T-helper 2 cell treated with Interferon-gamma antibody and Interleukin-4, amounts not matched to agents 5 μg/mL and 100 μg/mL, for 36 hours (primary cell): Measurements from ENCODE around the gene PATJ.
"Not testable (repeated sequence)": the region's sequence is repeated elsewhere in the genome, so short reads cannot be mapped to it uniquely, and the experiment has no call there.

ENCODE experiments used
- DNase-seq: peaks from one replicate; pipeline ENCODE4 v3.0.0; 2021; ENCODE audit warnings: low spot score
- H3K27ac Mint-ChIP-seq: one replicate; pipeline ENCODE4 v1.8.0; 2021; ENCODE audit warnings: mild to moderate bottlenecking, mixed read lengths
- H3K27me3 Mint-ChIP-seq: one replicate; pipeline ENCODE4 v1.8.0; 2021; ENCODE audit warnings: low read depth, mixed read lengths
- H3K36me3 Mint-ChIP-seq: one replicate; pipeline ENCODE4 v1.8.0; 2021; ENCODE audit warnings: low read depth, mixed read lengths
- H3K4me1 Mint-ChIP-seq: one replicate; pipeline ENCODE4 v1.8.0; 2021; ENCODE audit warnings: low read depth, mixed read lengths
- H3K4me3 Mint-ChIP-seq: one replicate; pipeline ENCODE4 v1.8.0; 2022; ENCODE audit warnings: mild to moderate bottlenecking, moderate library complexity, mixed read lengths
- H3K9me3 Mint-ChIP-seq: one replicate; pipeline ENCODE4 v1.8.0; 2021; ENCODE audit warnings: mixed read lengths

Gene PATJ

GRCh38 chr1:61865646-61866220 is 123.5 kb downstream of the PATJ start:
- Mint-ChIP-seq H3K27me3 (no peaks in the 10 kb centered on the region), H3K9me3 (no peaks in the 10 kb centered on the region), H3K4me1 (no peaks in the 10 kb centered on the region), H3K4me3 (no peak overlapping the region), H3K36me3 (no peaks in the 10 kb centered on the region), H3K27ac (no peak overlapping the region)
- DNase-seq, result no peak

GRCh38 chr1:61869691-61870109 is 127.4 kb downstream of the PATJ start:
- Mint-ChIP-seq H3K27ac (no peak overlapping the region), H3K4me3 (no peak overlapping the region), H3K36me3 (peaks cover 3% of the 10 kb centered on the region), H3K27me3 (no peaks in the 10 kb centered on the region), H3K9me3 (peaks cover 4% of the 10 kb centered on the region), H3K4me1 (no peaks in the 10 kb centered on the region)
- no peak for DNase-seq

GRCh38 chr1:61872206-61872605 is 129.9 kb downstream of the PATJ start:
- Mint-ChIP-seq H3K4me1 (no peaks in the 10 kb centered on the region), H3K27ac (no peak overlapping the region), H3K9me3 (peaks cover 4% of the 10 kb centered on the region), H3K4me3 (no peak overlapping the region), H3K36me3 (peaks cover 3% of the 10 kb centered on the region), H3K27me3 (no peaks in the 10 kb centered on the region)
- DNase-seq, result no peak

- Mint-ChIP-seq H3K9me3 (peaks cover 4% of the 10 kb centered on the region), H3K36me3 (peaks cover 3% of the 10 kb centered on the region), H3K27ac (no peak overlapping the region), H3K27me3 (no peaks in the 10 kb centered on the region), H3K4me1 (no peaks in the 10 kb centered on the region), H3K4me3 (no peak overlapping the region)
- no peak for DNase-seq
These were observed 131.3 kb downstream of the PATJ start for GRCh38 chr1:61873581-61873980.

- H3K4me3 Mint-ChIP-seq, result no peak overlapping the region
- H3K27ac Mint-ChIP-seq, result no peak overlapping the region
- H3K36me3 Mint-ChIP-seq, result peaks cover 3% of the 10 kb centered on the region
- no peaks in the 10 kb centered on the region for H3K4me1 Mint-ChIP-seq
- peaks cover 4% of the 10 kb centered on the region for H3K9me3 Mint-ChIP-seq
- DNase-seq, result no peak
- H3K27me3 Mint-ChIP-seq, result no peaks in the 10 kb centered on the region
These were observed 131.7 kb downstream of the PATJ start for GRCh38 chr1:61873994-61874393.

- Mint-ChIP-seq H3K9me3 (peaks cover 4% of the 10 kb centered on the region), H3K36me3 (peaks cover 3% of the 10 kb centered on the region), H3K4me1 (no peaks in the 10 kb centered on the region), H3K27ac (no peak overlapping the region), H3K4me3 (no peak overlapping the region), H3K27me3 (no peaks in the 10 kb centered on the region)
- DNase-seq, result no peak
These were observed 132.9 kb downstream of the PATJ start for GRCh38 chr1:61875198-61875597.

GRCh38 chr1:61879887-61880474 is 137.7 kb downstream of the PATJ start:
- DNase-seq, H3K27me3 Mint-ChIP-seq, H3K4me1 Mint-ChIP-seq, H3K9me3 Mint-ChIP-seq, H3K27ac Mint-ChIP-seq, H3K4me3 Mint-ChIP-seq, H3K36me3 Mint-ChIP-seq: not testable (repeated sequence)

- Mint-ChIP-seq H3K4me3 (no peak overlapping the region), H3K4me1 (no peaks in the 10 kb centered on the region), H3K36me3 (peaks cover 5% of the 10 kb centered on the region), H3K27me3 (no peaks in the 10 kb centered on the region), H3K27ac (no peak overlapping the region), H3K9me3 (peaks cover 6% of the 10 kb centered on the region)
- DNase-seq, result no peak
These were observed 145.0 kb downstream of the PATJ start for GRCh38 chr1:61887076-61887867.

- H3K9me3 Mint-ChIP-seq, result peaks cover 6% of the 10 kb centered on the region
- H3K27ac Mint-ChIP-seq, result no peak overlapping the region
- H3K36me3 Mint-ChIP-seq, result peaks cover 5% of the 10 kb centered on the region
- no peak for DNase-seq
- H3K27me3 Mint-ChIP-seq, result no peaks in the 10 kb centered on the region
- H3K4me1 Mint-ChIP-seq, result no peaks in the 10 kb centered on the region
- no peak overlapping the region for H3K4me3 Mint-ChIP-seq
These were observed 145.8 kb downstream of the PATJ start for GRCh38 chr1:61887931-61888564.

- Mint-ChIP-seq H3K9me3 (peaks cover 6% of the 10 kb centered on the region), H3K27me3 (no peaks in the 10 kb centered on the region), H3K4me3 (no peak overlapping the region), H3K36me3 (peaks cover 5% of the 10 kb centered on the region), H3K27ac (no peak overlapping the region), H3K4me1 (no peaks in the 10 kb centered on the region)
- no peak for DNase-seq
These were observed 146.5 kb downstream of the PATJ start for GRCh38 chr1:61888808-61889207.

GRCh38 chr1:61890435-61890834 is 148.2 kb downstream of the PATJ start:
- not testable (repeated sequence) for H3K36me3 Mint-ChIP-seq, H3K27ac Mint-ChIP-seq, H3K4me3 Mint-ChIP-seq, H3K4me1 Mint-ChIP-seq, H3K27me3 Mint-ChIP-seq, H3K9me3 Mint-ChIP-seq, DNase-seq

- Mint-ChIP-seq H3K9me3 (peaks cover 10% of the 10 kb centered on the region), H3K27ac (no peak overlapping the region), H3K4me3 (no peak overlapping the region), H3K27me3 (no peaks in the 10 kb centered on the region), H3K36me3 (no peaks in the 10 kb centered on the region), H3K4me1 (no peaks in the 10 kb centered on the region)
- no peak for DNase-seq
These were observed 150.7 kb downstream of the PATJ start for GRCh38 chr1:61892977-61893376.

- DNase-seq, H3K36me3 Mint-ChIP-seq, H3K4me3 Mint-ChIP-seq, H3K27ac Mint-ChIP-seq, H3K27me3 Mint-ChIP-seq, H3K4me1 Mint-ChIP-seq: not testable (repeated sequence)
- H3K9me3 Mint-ChIP-seq, result peaks cover 10% of the 10 kb centered on the region
These were observed 152.0 kb downstream of the PATJ start for GRCh38 chr1:61894296-61894695.

- H3K27me3 Mint-ChIP-seq, result no peaks in the 10 kb centered on the region
- no peak overlapping the region for H3K4me3 Mint-ChIP-seq
These were observed 152.9 kb downstream of the PATJ start for GRCh38 chr1:61895175-61895574.

More at GRCh38 chr1:61895175-61895574, 152.9 kb downstream of the PATJ start:
- Mint-ChIP-seq H3K36me3 (no peaks in the 10 kb centered on the region), H3K4me1 (no peaks in the 10 kb centered on the region), H3K9me3 (peaks cover 10% of the 10 kb centered on the region), H3K27ac (no peak overlapping the region)
- DNase-seq, result no peak
